NOMO-1 treated with dmso at 0.1 percent for 144 hours (cell line): ENCODE results near the gene AKR1B15.
"Not testable (repeated sequence)": the region's sequence is repeated elsewhere in the genome, so short reads cannot be mapped to it uniquely, and the experiment has no call there.

ENCODE experiments used
- DNase-seq: peaks from one replicate; lab custom pipeline; 2025; ENCODE audit not compliant: unreplicated experiment; lab: John Stamatoyannopoulos, UW

AKR1B15 gene

DNA sequence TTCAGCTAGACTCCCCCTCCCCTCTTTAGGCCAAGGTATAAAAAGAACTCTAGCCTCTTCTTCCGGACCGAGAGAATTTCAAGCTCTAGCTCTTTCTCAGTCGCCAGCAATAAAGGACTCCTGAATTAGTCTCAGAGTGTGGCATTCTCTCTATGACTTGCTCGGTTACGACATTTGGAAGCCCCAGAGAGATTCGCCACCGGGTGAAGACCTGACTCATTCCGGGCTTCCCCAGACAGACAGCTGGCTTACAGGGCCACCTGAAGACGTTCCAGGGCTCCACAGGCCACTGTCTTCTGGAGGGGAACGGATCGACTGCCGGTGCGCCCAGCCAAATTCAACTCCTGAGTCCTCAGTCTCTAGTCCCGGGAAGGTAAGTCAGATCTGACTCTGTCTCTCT, at the start of gene AKR1B15:
AKR1B15 (plus strand) TSS at position 234 of the 400 bp plus-strand sequence. CDS start 15,510 bp downstream, outside the sequence.
- DNase-seq = no peak

DNA sequence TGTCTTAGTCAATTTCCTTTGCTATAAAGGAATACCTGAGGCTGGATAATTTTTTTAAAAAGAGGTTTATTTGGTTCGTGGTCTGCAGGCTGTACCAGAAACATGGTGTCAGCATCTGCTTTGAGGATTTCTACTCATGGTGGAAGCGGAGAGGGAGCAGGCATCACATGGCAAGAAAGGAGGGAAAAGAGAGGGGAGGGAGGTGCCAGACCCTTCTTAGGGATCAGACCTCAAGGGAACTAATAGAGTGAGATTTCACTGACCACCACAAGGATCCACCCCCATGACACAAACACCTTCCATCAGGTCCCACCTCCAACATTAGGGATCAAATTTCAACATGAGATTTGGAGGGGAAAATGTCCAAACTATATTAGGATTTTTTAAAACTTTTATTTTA, 48.5 kb upstream of the AKR1B15 start:
- no peak for DNase-seq

DNA sequence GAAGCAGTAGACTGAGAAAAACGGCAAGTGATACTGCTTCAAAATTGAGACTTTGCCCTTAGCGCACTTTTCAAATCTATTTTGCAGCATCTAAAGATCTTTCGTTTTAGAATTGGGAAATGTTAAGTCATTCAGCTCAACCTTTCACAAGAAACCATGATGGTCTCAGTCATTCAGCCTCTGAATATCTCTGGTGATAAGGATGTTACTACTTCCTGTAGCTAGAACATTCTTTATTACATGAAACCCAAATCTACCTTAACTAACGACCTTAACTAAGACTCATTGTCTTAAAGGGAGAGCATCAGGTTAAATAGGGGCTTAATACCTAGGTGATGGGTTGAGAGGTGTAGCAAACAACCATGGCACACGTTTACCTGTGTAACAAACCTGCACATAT, 47.9 kb upstream of the AKR1B15 start:
- DNase-seq = no peak

DNA sequence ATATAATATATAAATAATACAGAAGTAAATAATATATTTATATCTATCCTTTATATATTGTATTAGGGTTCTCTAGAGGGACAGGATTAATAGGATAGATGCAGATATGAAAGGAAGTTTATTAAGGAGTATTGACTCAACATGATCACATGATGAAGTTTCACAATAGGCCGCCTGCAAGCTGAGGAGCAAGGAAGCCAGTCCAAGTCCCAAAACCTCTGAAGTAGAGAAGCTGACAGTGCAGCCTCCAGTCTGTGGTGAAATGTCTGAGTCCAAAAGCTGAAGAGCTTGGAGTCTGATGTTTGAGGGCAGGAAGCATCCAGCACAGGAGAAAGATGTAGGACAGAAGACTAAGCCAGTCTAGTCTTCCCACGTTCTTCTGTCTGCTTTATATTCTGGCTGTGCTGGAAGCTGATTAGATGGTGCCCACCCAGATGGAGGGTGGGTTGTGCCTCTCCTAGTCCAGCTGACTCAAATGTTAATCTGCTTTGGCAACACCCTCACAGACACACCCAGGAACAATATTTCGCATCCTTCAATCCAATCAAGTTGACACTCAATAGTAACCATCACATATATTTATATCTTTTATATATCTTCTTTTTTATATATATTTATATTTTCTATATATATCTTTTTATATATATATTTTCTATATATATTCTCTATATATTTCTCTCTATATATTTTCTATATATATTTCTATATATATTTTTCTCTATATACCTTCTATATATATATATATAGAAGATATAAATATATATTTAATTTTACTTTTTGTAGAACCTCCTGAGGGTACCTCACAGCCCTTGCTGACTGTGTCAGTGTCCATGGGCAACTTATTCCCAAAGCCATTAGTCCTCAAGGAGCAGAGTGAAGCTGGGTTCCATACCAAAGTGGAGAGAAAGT, 46.2 kb upstream of the AKR1B15 start:
- no peak for DNase-seq

DNA sequence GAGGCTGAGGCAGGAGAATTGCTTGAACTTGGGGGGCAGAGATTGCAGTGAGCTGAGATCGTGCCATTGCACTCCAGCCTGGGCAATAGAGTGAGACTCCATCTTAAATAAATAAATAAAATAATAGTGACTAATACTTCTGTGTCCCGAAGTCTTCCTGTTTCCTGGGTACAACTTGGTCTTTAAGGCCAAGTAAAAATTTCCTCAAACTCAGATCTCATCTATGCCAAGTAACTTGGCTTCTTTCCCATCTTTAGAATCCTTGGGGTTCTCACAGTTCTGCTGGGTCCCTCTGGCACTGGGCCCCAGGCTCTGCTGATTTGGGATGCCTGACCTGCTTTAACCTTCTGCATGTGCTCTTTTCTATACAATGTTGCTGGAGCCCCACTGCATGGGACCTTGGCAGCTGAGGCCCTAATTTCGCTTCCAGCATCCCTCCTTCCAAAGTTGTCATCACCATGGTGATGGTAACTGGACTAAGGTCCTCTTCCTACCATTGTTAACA, 44.2 kb upstream of the AKR1B15 start:
- no peak for DNase-seq

DNA sequence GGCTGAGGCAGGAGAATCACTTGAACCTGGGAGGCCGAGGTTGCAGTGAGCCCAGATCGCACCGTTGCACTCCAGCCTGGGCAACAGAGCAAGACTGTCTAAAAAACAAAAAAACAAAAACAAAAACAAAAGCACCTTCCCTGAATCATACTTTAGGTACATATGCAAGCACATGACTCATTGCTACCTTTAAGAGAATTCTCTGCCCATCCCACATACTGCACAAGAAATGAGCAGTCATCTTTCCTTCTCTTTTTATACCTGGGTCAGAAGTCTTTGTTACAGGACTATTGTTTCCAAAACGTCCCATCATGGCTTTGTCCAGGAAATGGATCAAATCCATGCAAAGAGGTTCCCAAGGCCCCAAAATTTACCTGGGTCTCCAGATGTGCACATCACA, 43.1 kb upstream of the AKR1B15 start:
- DNase-seq = no peak

DNA sequence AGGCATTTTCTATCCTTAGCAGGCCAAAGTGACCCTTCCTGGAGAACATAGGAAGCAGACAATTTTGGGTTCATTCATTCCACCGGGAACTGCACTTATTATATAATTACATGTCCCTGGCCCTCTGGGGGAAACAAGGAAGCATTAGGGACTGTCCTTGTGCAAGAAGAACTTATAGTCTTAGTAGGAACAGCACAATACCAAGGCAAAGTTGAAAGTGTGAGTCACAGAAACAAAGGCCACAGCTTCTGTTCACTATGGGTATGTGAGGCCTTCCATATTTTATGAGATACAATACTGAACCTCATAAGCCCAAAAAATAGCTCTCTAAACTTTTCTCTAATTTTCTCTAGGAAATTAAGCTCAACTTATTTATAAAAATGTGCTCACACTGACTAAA, 39.9 kb upstream of the AKR1B15 start:
- no peak for DNase-seq

DNA sequence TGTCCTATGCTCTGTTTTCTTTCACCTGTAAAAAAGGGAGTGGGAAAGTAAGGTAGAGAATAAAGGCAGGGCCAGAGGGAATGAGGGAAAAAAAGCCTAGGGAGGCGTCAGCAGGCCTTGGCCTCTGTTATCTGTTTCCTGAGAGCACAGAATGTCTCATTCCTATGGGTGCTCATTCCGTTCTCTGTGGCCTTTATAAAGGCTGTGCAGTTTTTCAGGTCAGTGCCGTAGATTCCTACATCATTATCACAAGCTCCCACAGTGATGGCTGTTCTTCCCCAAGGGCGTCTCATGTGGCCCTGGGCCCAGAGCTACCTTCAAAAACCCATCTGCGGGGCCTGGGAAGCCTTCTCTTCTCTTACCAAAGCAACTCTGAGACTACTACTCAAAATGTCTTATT, 38.3 kb upstream of the AKR1B15 start:
- no peak for DNase-seq

DNA sequence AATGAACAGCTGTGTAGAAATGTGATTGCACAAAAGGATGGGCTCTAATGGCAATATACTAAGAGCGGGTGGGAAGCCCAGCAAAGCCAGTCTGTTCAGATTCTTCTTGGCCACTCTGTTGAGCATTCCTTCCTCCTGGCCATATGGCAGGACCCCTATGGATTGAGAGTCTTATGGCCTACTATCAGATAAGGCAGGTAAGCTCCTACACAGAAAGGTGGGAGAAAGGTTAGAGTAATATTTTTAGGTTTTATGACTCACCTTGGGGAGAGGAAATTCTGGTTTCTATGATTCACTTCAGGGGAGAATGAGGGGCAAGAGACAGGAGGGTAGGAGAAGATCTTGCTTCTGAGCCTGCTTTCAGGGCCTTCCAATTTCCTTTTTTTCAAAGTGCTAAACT, 36.6 kb upstream of the AKR1B15 start:
- DNase-seq = no peak

DNA sequence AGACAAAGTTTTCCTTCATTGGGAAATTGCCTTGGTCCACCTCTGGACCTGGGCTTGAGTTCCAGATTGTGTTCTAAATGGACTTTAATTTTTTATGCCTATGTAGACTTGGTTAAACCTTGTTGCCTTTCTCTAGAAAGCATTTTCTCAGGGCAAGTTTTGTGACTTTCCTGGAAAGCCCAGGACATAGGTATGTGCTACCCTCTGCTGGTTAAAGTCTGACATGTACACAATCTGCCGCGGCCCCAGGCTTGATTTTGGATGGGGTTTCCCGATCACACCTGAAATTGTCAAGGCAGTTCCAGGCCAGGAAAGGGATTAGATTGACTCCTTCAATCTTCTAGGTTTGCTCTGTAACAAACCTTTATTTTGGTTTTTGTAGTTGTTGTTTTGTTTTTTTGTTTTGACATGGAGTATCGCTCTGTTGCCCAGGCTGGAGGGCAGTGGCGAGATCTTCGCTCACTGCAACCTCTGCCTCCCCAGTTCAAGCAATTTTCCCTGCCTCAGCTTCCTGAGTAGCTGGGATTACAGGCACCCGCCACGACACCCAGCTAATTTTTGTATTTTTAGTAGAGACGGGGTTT, 35.6 kb upstream of the AKR1B15 start:
- DNase-seq = no peak

DNA sequence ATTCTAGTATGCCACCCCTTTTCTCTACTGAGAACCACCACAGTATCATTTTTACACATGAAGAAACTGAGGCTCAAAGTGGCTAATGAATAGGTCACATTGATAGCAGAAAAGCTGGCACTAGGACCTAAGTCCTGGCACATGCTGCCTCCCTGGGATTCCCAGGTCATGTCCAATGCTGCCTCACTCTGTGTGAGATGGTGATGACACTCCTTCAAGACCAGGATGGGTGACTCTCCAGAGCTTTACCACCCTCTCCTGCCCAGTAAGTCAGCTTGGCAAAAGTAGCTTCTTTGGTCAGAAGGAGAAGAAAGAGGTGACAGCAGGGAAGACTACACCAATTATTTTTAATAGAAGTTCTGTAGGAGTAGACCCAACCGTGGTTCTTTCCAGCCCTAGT, 34.8 kb upstream of the AKR1B15 start:
- no peak for DNase-seq

DNA sequence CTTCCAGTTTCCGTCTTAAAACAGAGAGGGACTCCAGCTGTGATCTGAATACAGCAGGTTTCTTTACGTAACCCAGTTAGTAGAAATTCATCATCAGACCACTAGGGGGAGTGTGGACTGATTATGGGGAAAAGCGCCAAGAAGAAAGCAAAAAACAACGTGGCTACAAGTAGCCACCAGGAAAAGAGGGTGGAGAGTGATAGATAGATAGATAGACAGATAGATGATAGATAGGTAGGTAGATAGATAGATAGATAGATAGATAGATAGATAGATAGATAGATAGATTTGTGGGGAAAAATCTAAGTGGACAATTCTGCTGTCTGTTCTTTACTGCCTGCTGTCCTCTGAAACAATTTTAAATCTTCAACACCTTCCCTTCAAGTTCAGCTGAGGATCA, 34.2 kb upstream of the AKR1B15 start:
- DNase-seq = no peak

DNA sequence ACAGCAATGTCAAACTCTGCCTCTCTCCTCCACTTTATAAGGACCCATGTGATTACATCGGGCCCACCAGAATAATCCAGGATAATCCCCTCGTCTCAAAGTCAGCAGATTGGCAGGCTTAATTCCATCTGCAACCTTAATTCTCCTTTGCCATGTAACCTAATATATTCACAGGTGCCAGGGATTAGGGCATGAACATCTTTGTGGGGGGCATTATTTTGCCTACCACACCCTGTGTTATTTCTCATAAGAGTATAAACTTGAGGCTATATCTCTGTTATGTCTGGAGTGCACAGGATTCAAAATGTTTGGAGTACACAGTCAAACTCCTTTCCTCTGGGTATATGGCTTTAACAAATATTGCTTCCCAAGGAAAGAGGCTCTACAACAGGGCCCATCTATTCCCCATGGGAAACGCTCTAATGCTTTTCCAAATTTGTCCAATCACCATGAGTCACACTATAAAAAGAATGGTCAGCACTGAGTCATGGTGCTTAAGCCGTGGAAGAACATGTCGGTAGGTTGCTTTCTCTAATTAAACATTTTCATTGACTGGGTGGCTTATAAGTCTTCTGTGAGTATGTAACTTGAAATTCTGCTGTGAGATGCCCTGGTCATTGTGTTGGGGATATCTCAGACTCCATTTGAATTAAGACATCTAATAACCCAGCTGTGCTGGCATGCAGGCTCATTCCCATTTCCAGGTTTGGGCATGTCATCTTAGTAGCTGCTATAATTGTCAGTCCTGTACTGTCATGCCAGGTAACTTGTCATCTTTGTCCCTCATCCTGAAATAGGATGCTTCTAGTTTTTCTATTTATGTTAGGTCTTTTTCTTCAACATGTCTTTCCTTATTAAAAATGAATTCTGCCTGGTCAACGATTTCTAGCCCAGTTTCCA, 33.1 kb upstream of the AKR1B15 start:
- DNase-seq = no peak

DNA sequence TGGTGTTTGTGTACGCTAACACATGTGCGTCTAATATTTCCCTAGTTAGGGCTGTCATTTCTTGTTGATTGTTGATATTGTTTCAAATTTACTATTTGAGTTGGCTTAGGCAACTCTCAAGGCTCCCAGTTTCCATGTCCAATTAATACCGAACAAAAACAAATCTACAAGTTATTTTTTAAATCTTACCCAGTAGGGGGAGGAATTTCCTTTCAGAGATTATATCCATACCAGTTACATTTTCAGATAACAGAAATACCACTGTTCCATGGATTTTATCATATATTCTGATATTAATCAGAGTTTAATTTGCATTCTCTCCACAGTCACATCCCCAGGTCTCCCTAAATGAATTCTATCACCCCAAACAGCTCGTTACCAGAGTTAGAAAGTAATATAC, 28.8 kb upstream of the AKR1B15 start:
- DNase-seq = no peak

DNA sequence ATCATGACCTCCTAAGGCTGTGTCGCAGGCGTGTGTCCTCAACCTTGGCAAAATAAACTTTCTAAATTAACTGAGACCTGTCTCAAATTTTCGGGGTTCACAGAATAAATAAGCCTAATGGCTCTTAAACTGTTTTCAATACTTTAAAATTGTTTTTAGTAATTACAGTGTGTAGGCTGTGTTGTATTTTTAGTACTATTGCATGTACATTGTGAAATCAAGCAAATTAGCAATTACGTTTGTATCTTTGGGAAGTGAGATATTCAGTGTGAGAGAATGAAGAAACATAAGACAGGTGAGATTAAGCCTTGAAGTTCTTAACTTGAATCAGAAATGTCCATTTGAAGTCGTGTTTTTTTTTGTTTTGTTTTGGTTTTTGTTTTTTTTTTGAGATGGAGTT, 26.3 kb upstream of the AKR1B15 start:
- no peak for DNase-seq

DNA sequence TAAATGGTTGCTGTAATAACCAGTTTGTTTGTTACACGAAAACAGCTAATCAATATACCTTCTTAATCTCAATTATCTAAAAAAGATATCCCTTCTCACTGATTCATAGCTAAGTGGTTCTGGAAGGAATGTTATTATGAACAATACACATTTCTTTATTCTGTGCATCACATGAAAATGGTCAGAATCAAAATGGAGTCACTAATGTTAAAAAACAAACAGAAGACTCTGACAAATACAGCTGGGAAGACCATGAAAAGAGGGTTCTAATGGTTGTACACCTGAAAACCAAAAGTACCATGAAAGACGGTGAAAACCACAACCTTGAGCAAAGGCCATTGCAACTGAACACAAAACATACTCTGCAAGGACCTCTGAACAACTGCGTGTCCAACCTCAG, 23.5 kb upstream of the AKR1B15 start:
- not testable (repeated sequence) for DNase-seq

DNA sequence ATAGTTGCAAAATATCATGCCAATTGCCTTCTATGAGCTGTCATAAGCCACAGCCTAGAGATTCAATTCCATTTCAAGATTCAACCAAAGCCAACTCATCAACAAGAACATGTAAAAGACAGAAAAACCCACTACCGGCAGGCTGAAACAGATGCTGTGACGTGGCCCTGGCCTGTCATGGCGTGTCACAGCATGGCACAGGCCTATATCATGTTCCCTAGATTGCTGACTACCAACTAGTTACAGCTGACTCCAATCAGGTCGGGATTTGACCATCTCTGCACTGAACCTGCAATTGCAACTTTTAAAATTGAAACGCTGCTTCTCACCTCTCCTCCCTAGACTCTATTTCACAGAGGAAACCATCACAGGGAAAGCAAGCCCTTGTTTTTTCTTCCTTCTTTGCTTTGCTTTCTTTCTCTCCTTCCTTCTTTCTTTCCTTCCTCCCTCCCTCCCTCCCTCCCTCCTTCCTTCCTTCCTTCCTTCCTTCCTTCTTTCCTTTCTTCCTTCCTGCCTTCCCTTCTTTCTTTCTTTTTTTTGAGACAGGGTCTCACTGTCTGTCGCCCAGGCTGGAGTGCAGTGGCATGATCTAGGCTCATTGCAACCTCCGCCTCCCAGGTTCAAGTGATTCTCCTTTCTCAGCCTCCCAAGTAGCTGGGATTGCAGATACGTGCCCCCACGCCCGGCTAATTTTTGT, 22.2 kb upstream of the AKR1B15 start:
- DNase-seq = not testable (repeated sequence)

DNA sequence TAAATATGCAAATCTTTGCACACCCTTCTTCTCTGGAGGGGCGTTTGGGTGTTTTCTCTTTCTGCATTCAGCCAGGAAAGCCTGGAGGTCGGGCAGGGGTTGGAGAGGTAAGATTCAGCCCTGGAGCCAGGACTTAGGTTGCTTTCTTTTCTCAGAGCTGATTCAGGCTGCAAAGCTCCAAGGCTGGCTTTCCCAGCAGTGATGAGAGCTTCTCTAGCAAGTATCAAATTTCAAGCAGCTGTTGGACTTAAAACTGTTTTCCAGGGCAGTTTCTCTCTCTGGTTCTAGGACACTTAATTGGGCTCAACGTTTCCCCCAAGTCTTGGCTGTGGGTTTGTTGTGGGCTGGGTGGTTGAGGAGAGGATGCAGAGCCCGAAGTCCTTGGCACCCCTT, 20.9 kb upstream of the AKR1B15 start:
- no peak for DNase-seq

DNA sequence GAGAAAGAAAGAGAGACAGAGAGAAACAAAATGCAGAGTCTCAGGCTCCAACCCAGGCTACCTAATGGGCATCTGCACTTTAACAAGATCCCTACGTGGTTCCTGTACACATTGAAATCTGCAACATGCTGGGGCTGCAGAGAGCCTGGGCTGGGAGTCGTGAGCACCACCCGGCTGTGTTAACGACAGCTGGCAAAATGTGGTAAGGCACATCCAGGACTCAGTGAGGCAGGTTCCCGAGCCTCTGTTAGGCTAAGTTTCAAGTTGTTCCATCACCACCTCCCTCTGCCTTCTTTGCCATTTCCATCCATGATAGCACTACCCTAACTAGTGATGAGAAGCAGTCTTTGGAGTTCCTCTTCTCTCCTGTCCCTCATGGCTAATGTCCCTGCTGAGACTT, 20.2 kb upstream of the AKR1B15 start:
- DNase-seq = no peak

DNA sequence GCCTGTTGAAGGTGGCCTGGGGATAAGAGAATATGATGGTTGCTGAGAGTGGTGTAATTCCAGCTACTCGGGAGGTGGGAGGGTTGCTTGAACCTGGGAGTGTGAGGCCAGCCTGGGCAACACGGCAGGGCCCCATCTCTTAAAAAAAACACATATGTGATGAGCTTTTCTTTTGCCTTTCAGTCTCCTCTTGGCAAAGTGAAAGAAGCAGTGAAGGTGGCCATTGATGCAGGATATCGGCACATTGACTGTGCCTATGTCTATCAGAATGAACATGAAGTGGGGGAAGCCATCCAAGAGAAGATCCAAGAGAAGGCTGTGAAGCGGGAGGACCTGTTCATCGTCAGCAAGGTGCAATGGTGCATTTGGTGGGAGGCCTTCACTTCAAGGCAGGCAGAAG, 18.4 kb upstream of the AKR1B15 start:
- DNase-seq = no peak
